HG03039 (cell line): ENCODE data around the gene COG5.

Experiments used
- ATAC-seq: cut with Tn5 transposase; IDR thresholded peaks from one replicate; pipeline ENCODE4 v1.9.1; 2021; ENCODE audit warnings: mild to moderate bottlenecking, moderate library complexity; ENCODE audit not compliant: unreplicated experiment

Gene COG5

GRCh38 chr7:107563775-107564552, at the start of gene COG5, which contains the start of gene DUS4L:
TSS of gene COG5 (minus strand) at chr7:107563920. CDS start at chr7:107563896, 24 bp downstream.
TSS of gene DUS4L (plus strand) at chr7:107563971. CDS start at chr7:107567071, 3,100 bp downstream.
- ATAC-seq: peak; percentile 96

GRCh38 chr7:107613439-107613838, 49.7 kb upstream of the COG5 start:
- ATAC-seq: no peak

GRCh38 chr7:107610323-107610722, 46.6 kb upstream of the COG5 start:
- ATAC-seq: no peak

- no peak for ATAC-seq
Observed at GRCh38 chr7:107609811-107610261, 46.1 kb upstream of the COG5 start.

GRCh38 chr7:107606303-107606702, 42.6 kb upstream of the COG5 start:
- no peak for ATAC-seq

GRCh38 chr7:107605218-107605815, 41.6 kb upstream of the COG5 start:
- ATAC-seq: no peak

GRCh38 chr7:107600816-107601215, 37.1 kb upstream of the COG5 start:
- no peak for ATAC-seq

- ATAC-seq: no peak
Observed at GRCh38 chr7:107599262-107599661, 35.5 kb upstream of the COG5 start.

GRCh38 chr7:107597953-107598352, 34.2 kb upstream of the COG5 start:
- no peak for ATAC-seq

- no peak for ATAC-seq
Observed at GRCh38 chr7:107597582-107597916, 33.8 kb upstream of the COG5 start.

- no peak for ATAC-seq
Observed at GRCh38 chr7:107596881-107597581, 33.3 kb upstream of the COG5 start.

GRCh38 chr7:107594961-107595737, 31.4 kb upstream of the COG5 start:
- no peak for ATAC-seq

- ATAC-seq: no peak
Observed at GRCh38 chr7:107593025-107593410, 29.3 kb upstream of the COG5 start.

- no peak for ATAC-seq
Observed at GRCh38 chr7:107592361-107593024, 28.8 kb upstream of the COG5 start.

- no peak for ATAC-seq
Observed at GRCh38 chr7:107591421-107591820, 27.7 kb upstream of the COG5 start.

GRCh38 chr7:107588529-107589130, 24.9 kb upstream of the COG5 start:
- no peak for ATAC-seq

- no peak for ATAC-seq
Observed at GRCh38 chr7:107584716-107585115, 21.0 kb upstream of the COG5 start.

- ATAC-seq: no peak
Observed at GRCh38 chr7:107582875-107583274, 19.2 kb upstream of the COG5 start.

GRCh38 chr7:107581387-107582013, 17.8 kb upstream of the COG5 start:
- ATAC-seq: no peak
